Non-pigmented ciliary epithelial cell (primary cell): ENCODE measurements around the gene SUPV3L1.
"Not testable (repeated sequence)": the region's sequence is repeated elsewhere in the genome, so short reads cannot be mapped to it uniquely, and the experiment has no call there.

Experiments
- DNase-seq: peaks from one replicate; pipeline ENCODE4 v3.0.0-alpha.2; 2010; ENCODE audit warnings: low read depth

The SUPV3L1 gene

DNA sequence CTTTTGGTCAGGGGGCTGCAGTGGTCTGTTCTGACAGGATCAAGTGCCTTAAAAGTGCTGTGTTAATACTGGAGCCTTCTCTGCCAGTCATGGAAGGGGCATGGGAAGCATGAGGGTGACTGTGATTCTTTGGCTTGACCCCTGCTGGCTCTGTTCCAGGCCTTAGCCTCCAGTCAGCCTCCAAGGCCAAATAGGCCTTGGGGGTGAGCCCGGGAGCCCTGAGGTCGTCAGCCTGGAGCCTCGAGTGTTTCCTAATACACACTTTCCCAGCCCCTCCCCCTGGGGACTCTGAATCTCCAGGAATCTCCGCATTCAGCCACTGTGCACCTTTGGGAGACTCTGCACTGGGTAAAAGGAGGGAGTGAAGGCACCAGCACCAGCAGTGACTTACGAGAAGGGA, 50.1 kb downstream of the SUPV3L1 start:
- DNase-seq, result no peak

DNA sequence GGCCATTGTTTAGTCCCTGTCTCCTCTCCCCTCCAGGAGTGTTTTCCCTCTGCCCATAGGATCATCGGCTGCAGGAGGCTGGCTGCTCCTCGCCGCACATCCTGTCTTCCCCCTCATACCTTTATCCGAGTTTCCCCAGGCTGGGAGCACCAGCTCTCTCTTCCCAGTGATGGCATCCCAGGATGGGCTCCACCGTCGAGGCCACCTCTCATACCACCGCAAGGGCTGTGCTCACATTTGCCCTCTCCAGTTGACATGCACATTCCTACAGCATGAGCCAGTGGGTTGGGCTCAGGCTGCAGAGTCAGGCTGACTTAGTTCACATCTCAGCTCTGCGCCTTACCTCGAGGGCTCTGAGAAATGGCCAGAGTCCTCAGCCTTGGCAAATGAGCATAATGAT, 52.2 kb downstream of the SUPV3L1 start:
- peak; percentile 52 for DNase-seq

- DNase-seq, result no peak
These were observed 52.9 kb downstream of the SUPV3L1 start for GRCh38 chr10:69232736-69233480.

DNA sequence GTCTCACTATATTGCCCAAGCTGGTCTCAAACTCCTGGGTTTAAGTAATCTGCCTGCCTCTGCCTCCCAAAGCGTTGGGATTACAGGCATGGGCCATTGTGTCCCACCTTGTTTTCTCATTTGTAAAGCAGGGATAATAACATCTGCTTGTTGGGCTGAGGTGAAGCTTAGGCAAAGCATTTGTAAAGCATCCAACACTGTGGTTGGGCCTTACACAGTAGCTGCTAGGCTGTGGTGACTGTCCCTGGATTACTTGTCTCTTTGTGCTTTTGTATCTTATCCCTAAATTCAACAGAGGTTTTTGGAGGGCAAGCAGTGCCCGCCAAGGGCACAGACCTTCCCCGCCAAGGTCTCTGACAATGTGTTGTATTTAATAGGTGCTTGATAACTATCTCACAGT, 54.4 kb downstream of the SUPV3L1 start:
- no peak for DNase-seq

DNA sequence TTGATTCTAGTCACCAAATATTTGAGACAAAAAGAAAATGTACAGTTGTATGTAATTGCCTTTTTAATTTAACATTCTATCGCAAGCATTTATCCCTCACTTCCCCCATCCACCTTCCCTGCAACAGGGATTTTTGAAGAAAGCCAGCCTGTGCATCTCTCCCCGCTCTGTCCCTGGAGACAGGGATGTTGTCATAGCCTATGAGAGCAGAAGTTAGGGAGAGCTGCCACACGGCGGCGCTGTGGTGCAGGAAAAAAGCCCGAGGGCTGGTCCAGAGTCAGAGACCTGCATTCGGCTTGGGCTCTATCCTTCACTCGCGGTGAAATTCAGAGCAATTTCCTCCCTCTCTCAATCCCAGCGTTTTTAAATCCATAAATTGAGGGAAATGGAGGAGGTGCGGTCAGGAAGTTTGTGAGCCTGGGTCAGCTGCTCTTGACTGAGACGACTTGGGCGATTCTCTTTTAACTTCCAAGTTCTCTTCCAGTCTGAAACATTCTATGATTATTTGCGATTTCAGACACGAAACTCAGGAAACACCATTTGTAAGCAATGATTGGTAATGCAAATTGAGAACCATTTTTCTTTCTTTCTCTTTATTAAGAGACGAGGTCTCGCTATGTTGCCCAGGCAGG, 57.6 kb downstream of the SUPV3L1 start:
- no peak for DNase-seq

GRCh38 chr10:69239136-69239535, 59.1 kb downstream of the SUPV3L1 start:
- DNase-seq, result no peak

- DNase-seq, result no peak
These were observed 59.9 kb downstream of the SUPV3L1 start for GRCh38 chr10:69239816-69240434.

GRCh38 chr10:69240455-69240854, 60.4 kb downstream of the SUPV3L1 start:
- DNase-seq, result no peak

DNA sequence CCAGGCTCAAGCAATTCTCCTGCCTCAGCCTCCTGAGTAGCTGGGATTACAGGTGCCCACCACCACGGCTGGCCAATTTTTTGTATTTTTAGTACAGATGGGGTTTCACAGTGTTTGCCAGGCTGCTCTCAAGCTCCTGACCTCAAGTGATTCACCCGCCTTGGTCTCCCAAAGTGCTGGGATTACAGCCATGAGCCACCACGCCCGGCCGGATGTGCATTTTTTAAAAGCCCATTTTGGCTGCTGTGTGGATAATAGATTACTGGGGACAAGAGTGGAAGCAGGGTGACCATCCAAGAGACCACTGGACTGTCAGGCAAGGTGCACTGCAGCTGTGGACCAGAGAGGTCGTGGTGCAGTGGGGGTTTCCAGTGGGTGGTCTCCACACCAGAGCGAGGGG, 61.5 kb downstream of the SUPV3L1 start:
- no peak for DNase-seq

- DNase-seq, result no peak
These were observed 62.2 kb downstream of the SUPV3L1 start for GRCh38 chr10:69242040-69242851.

GRCh38 chr10:69242852-69243212, 62.8 kb downstream of the SUPV3L1 start:
- DNase-seq, result no peak

DNA sequence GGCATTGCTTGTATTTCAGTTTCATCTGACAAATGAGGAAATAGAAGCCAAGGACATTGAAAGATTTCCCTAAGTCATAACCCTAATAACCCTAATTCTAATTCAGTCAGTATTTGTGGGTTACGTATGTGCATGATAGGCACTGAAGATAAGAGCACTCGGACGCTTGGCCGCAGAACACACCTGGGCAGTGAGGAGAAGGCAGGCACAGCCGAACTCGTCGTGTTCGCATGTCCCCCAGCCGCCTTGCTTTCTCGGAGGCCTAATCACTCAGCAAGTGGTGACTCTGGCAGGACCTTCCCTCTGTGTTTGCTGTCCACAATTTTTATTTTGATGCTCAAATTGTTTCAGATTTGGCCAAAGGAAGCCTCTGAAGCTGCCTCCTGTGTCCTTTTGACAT, 63.8 kb downstream of the SUPV3L1 start:
- DNase-seq, result no peak

DNA sequence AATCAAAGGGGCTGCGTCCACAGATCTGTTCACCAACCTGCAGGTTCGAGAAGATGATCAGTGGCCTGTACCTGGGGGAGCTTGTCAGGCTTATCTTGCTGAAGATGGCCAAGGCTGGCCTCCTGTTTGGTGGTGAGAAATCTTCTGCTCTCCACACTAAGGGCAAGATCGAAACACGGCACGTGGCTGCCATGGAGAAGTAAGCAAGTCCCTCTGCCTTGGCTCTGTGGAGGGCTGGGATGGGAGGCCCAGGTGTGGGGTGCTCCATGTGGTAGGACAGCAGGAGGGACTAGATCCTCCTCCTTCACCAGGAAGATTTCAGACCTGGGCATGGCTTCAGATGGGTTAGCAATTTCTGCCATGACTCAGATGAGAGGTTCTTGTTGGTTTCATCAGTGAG, 66.0 kb downstream of the SUPV3L1 start:
- DNase-seq, result no peak

DNA sequence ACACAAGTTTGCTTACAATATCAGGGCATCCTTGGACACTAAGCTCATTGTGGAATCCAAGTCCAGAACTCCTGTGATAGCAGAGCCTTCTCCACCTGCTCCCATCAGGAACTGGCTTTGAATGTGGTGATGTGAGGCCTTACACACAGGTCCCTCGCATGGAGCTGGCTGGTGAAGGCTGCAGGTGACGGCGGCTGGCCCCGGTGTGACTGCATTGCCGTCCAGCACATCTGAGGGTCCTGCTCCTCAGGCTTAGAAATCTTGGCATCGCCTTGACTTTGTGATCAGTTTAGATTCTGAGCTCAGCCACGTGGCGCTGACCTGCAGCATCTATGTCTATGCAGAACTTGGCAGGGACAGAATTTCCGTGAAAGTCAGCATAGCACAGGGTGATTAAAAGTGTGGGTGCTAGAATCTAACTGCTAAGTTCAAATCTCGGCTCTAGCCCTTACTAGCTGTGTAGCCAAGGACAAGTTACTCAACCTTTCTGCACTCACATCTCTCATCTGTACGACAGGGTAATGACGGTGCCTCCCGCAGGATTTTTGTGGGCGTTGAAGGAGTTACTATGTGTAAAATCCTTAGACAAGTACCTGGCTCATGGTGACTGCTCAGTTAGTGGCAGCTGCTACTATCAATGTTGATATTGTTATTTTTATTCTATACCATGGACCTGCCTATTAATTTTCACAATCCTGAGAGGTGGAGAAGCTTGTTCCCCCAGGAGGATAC, 66.7 kb downstream of the SUPV3L1 start:
- DNase-seq, result no peak

- DNase-seq, result no peak
These were observed 67.3 kb downstream of the SUPV3L1 start for GRCh38 chr10:69247313-69247710.

DNA sequence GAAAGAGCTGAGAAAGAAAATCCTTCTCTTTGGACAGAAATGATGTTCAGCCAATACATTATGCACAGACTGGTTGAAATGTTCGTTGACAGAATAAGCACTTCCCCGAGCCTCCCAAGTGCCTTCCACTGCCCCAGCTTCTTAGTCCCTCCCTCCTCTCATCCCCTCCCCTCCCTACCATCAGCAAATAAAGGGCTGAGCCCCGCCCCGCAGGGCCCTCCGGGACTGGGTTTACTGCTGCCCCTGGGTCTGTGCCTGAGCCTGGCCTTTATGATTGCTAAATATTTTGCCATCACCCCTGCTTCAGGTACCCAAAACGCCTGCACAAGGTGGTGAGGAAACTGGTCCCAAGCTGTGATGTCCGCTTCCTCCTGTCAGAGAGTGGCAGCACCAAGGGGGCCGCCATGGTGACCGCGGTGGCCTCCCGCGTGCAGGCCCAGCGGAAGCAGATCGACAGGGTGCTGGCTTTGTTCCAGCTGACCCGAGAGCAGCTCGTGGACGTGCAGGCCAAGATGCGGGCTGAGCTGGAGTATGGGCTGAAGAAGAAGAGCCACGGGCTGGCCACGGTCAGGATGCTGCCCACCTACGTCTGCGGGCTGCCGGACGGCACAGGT, 68.2 kb downstream of the SUPV3L1 start:
- no peak for DNase-seq

DNA sequence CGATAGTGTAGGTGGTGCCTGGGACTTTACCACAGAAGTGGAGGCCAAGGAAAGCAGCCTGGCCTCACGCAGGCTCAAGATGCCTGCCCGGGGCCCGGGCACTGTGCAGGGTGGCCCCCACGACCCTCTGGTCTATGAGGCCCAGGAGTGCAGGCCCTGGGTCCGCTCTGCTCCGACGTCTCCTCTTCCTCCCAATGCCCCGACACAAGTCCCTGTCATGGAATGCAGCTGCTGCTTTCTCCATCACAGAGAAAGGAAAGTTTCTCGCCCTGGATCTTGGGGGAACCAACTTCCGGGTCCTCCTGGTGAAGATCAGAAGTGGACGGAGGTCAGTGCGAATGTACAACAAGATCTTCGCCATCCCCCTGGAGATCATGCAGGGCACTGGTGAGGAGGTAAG, 70.0 kb downstream of the SUPV3L1 start:
- DNase-seq, result no peak

DNA sequence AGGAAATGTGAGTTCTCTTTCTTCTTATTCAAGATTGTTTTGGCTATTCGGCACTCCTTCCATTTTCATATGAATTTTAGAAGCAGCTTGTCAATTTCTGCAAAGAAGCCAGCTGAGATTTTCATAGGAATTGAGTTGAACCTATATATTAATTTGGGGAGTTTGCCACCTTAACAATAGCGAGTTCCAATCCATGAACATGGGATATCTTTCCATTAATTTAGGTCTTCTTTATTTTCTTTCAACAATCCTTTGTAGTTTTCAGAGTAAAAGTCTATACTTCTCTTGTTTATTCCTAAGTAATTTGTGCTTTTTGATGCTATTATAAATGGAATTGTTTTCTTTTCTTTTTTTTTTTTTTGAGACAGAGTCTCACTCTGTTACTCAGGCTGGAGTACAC, 71.4 kb downstream of the SUPV3L1 start:
- DNase-seq, result not testable (repeated sequence)

- no peak for DNase-seq
These were observed 73.1 kb downstream of the SUPV3L1 start for GRCh38 chr10:69253171-69253570.

DNA sequence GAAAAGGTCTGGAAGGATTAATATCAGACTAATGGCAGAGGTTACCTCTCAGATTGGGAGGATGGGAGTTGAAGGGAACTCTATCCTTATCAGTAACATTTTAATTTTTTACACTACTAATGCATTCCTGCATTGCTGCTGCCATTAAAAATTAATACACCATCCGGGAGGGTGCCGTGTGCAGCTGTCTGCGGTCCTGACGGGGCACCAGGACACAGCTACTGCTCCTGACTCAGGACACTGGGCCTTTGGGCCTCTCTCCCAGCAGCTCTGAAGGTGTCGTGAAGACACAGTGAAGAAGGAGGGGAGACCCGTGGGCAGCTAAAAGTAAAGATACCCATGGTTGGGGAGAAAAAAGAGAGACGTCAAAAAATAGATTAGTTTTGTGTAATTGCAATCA, 74.8 kb downstream of the SUPV3L1 start:
- no peak for DNase-seq
